ENCODE results near the gene BDKRB1. TPM values are rescaled to one million over a fixed set of nuclear protein-coding genes. Genes with fewer than 3 reads are reported as not detected.

The BDKRB1 gene
- not detected for total RNA-seq

GRCh38 chr14:96255501-96256366 lies at the start of gene BDKRB1:
BDKRB1 (plus strand) TSS chr14:96256210; CDS start chr14:96263683, 7,473 bp downstream.
- no peaks in the 10 kb centered on the region for H3K36me3 Mint-ChIP-seq
- no peaks in the 10 kb centered on the region for H3K4me1 Mint-ChIP-seq (ENCODE audit: low read depth)
- H3K27ac Mint-ChIP-seq = no peak within 1 kb of the TSS
- POLR2A ChIA-PET = no interaction called here
- no peak within 1 kb of the TSS for H3K4me3 Mint-ChIP-seq
- intact Hi-C loops (cut with micrococcal nuclease) = no loop called here
- peaks cover 24% of the 10 kb centered on the region for H3K27me3 Mint-ChIP-seq
- no peak for DNase-seq
- CTCF ChIA-PET = interaction anchor here (1.2 kb wide), 1 partner anchor 20 kb away, joined by 3 read pairs; no protein-coding TSS in a partner anchor
- H3K9me3 Mint-ChIP-seq = no peaks in the 10 kb centered on the region

- Mint-ChIP-seq H3K4me1 (ENCODE audit: low read depth) (no peaks in the 10 kb centered on the region), H3K27ac (no peak overlapping the region), H3K9me3 (peaks cover 2% of the 10 kb centered on the region), H3K27me3 (peaks cover 28% of the 10 kb centered on the region), H3K36me3 (no peaks in the 10 kb centered on the region), H3K4me3 (no peak overlapping the region)
- POLR2A ChIA-PET = no interaction called here
- no peak for DNase-seq
- CTCF ChIA-PET = no interaction called here
- intact Hi-C loops (cut with micrococcal nuclease) = no loop called here
Measured at GRCh38 chr14:96206461-96206860, 49.5 kb upstream of the BDKRB1 start.

GRCh38 chr14:96207686-96208085 lies 48.3 kb upstream of the BDKRB1 start:
- Mint-ChIP-seq H3K27ac (no peak overlapping the region), H3K9me3 (peaks cover 13% of the 10 kb centered on the region), H3K36me3 (no peaks in the 10 kb centered on the region), H3K4me1 (ENCODE audit: low read depth) (no peaks in the 10 kb centered on the region), H3K4me3 (no peak overlapping the region), H3K27me3 (peaks cover 25% of the 10 kb centered on the region)
- DNase-seq = no peak
- intact Hi-C loops (cut with micrococcal nuclease) = no loop called here
- POLR2A ChIA-PET = no interaction called here
- CTCF ChIA-PET = no interaction called here

- CTCF ChIA-PET = no interaction called here
- H3K9me3 Mint-ChIP-seq = peaks cover 18% of the 10 kb centered on the region
- H3K27me3 Mint-ChIP-seq = peaks cover 21% of the 10 kb centered on the region
- H3K4me3 Mint-ChIP-seq = no peak overlapping the region
- H3K36me3 Mint-ChIP-seq = no peaks in the 10 kb centered on the region
- H3K4me1 Mint-ChIP-seq (ENCODE audit: low read depth) = no peaks in the 10 kb centered on the region
- intact Hi-C loops (cut with micrococcal nuclease) = no loop called here
- DNase-seq = no peak
- POLR2A ChIA-PET = no interaction called here
- H3K27ac Mint-ChIP-seq = no peak overlapping the region
Measured at GRCh38 chr14:96208739-96209138, 47.3 kb upstream of the BDKRB1 start.

GRCh38 chr14:96212140-96212539 lies 43.9 kb upstream of the BDKRB1 start:
- CTCF ChIA-PET = no interaction called here
- H3K36me3 Mint-ChIP-seq = no peaks in the 10 kb centered on the region
- H3K4me1 Mint-ChIP-seq (ENCODE audit: low read depth) = no peaks in the 10 kb centered on the region
- intact Hi-C loops (cut with micrococcal nuclease) = no loop called here
- H3K27me3 Mint-ChIP-seq = peaks cover 12% of the 10 kb centered on the region
- POLR2A ChIA-PET = no interaction called here
- DNase-seq = no peak
- peaks cover 18% of the 10 kb centered on the region for H3K9me3 Mint-ChIP-seq
- no peak overlapping the region for H3K4me3 Mint-ChIP-seq
- no peak overlapping the region for H3K27ac Mint-ChIP-seq

GRCh38 chr14:96212896-96213295 lies 43.1 kb upstream of the BDKRB1 start:
- DNase-seq = no peak
- Mint-ChIP-seq H3K27me3 (peaks cover 9% of the 10 kb centered on the region), H3K4me1 (ENCODE audit: low read depth) (no peaks in the 10 kb centered on the region), H3K27ac (no peak overlapping the region), H3K36me3 (no peaks in the 10 kb centered on the region), H3K4me3 (no peak overlapping the region), H3K9me3 (peaks cover 18% of the 10 kb centered on the region)
- POLR2A ChIA-PET = no interaction called here
- intact Hi-C loops (cut with micrococcal nuclease) = no loop called here
- CTCF ChIA-PET = interaction anchor here (1.1 kb wide), 1 partner anchor 62 kb away, joined by 3 read pairs; no protein-coding TSS in a partner anchor

GRCh38 chr14:96213871-96214465 lies 42.0 kb upstream of the BDKRB1 start:
- H3K36me3 Mint-ChIP-seq = no peaks in the 10 kb centered on the region
- POLR2A ChIA-PET = no interaction called here

GRCh38 chr14:96214793-96215192 lies 41.2 kb upstream of the BDKRB1 start:
- intact Hi-C loops (cut with micrococcal nuclease) = no loop called here

More at GRCh38 chr14:96213871-96214465, 42.0 kb upstream of the BDKRB1 start:
- CTCF ChIA-PET = no interaction called here
- no peak overlapping the region for H3K27ac Mint-ChIP-seq
- H3K27me3 Mint-ChIP-seq = peaks cover 6% of the 10 kb centered on the region
- no peak overlapping the region for H3K4me3 Mint-ChIP-seq
- peaks cover 18% of the 10 kb centered on the region for H3K9me3 Mint-ChIP-seq
- DNase-seq = no peak
- no peaks in the 10 kb centered on the region for H3K4me1 Mint-ChIP-seq (ENCODE audit: low read depth)
- intact Hi-C loops (cut with micrococcal nuclease) = no loop called here

GRCh38 chr14:96215452-96216244 lies 40.4 kb upstream of the BDKRB1 start:
- intact Hi-C loops (cut with micrococcal nuclease) = no loop called here
- DNase-seq = no peak
- no peaks in the 10 kb centered on the region for H3K4me1 Mint-ChIP-seq (ENCODE audit: low read depth)
- CTCF ChIA-PET = no interaction called here
- no peak overlapping the region for H3K27ac Mint-ChIP-seq
- H3K4me3 Mint-ChIP-seq = no peak overlapping the region
- no peaks in the 10 kb centered on the region for H3K36me3 Mint-ChIP-seq
- H3K27me3 Mint-ChIP-seq = peaks cover 4% of the 10 kb centered on the region
- H3K9me3 Mint-ChIP-seq = peaks cover 18% of the 10 kb centered on the region
- POLR2A ChIA-PET = no interaction called here

More at GRCh38 chr14:96214793-96215192, 41.2 kb upstream of the BDKRB1 start:
- Mint-ChIP-seq H3K27ac (no peak overlapping the region), H3K4me1 (ENCODE audit: low read depth) (no peaks in the 10 kb centered on the region), H3K9me3 (peaks cover 18% of the 10 kb centered on the region), H3K4me3 (no peak overlapping the region), H3K27me3 (peaks cover 4% of the 10 kb centered on the region), H3K36me3 (no peaks in the 10 kb centered on the region)
- POLR2A ChIA-PET = no interaction called here
- no peak for DNase-seq
- CTCF ChIA-PET = no interaction called here

GRCh38 chr14:96216627-96217026 lies 39.4 kb upstream of the BDKRB1 start:
- CTCF ChIA-PET = no interaction called here

GRCh38 chr14:96217376-96217913 lies 38.6 kb upstream of the BDKRB1 start:
- H3K4me1 Mint-ChIP-seq (ENCODE audit: low read depth) = no peaks in the 10 kb centered on the region
- intact Hi-C loops (cut with micrococcal nuclease) = no loop called here
- CTCF ChIA-PET = no interaction called here
- no peak for DNase-seq
- no peaks in the 10 kb centered on the region for H3K36me3 Mint-ChIP-seq
- POLR2A ChIA-PET = no interaction called here
- no peak overlapping the region for H3K27ac Mint-ChIP-seq
- peaks cover 7% of the 10 kb centered on the region for H3K9me3 Mint-ChIP-seq
- no peak overlapping the region for H3K4me3 Mint-ChIP-seq
- peaks cover 2% of the 10 kb centered on the region for H3K27me3 Mint-ChIP-seq

More at GRCh38 chr14:96216627-96217026, 39.4 kb upstream of the BDKRB1 start:
- intact Hi-C loops (cut with micrococcal nuclease) = no loop called here
- Mint-ChIP-seq H3K4me1 (ENCODE audit: low read depth) (no peaks in the 10 kb centered on the region), H3K27ac (no peak overlapping the region), H3K4me3 (no peak overlapping the region), H3K27me3 (peaks cover 4% of the 10 kb centered on the region), H3K36me3 (no peaks in the 10 kb centered on the region), H3K9me3 (peaks cover 14% of the 10 kb centered on the region)
- POLR2A ChIA-PET = no interaction called here
- no peak for DNase-seq

- ChIA-PET CTCF (no interaction called here), POLR2A (no interaction called here)
- intact Hi-C loops (cut with micrococcal nuclease) = no loop called here
- Mint-ChIP-seq H3K36me3 (no peaks in the 10 kb centered on the region), H3K4me1 (ENCODE audit: low read depth) (no peaks in the 10 kb centered on the region), H3K4me3 (no peak overlapping the region), H3K27me3 (peaks cover 2% of the 10 kb centered on the region), H3K9me3 (no peaks in the 10 kb centered on the region), H3K27ac (no peak overlapping the region)
- no peak for DNase-seq
Measured at GRCh38 chr14:96221109-96221650, 34.8 kb upstream of the BDKRB1 start.
